Epithelial cell of prostate (primary cell): Measurements from ENCODE around the gene DRD1.
A peak's percentile ranks its signal among the peaks of the same experiment; 100 is the strongest.
"Not testable (repeated sequence)": the region's sequence is repeated elsewhere in the genome, so short reads cannot be mapped to it uniquely, and the experiment has no call there.

Source experiments
- DNase-seq: peaks from one replicate; pipeline ENCODE4 v3.0.0-alpha.2; 2011; ENCODE audit warnings: low read depth, low spot score
- H3K27ac ChIP-seq: fragments of 450-650 bp; 2 replicates; pipeline ENCODE4 v1.5.1; 2017; ENCODE audit warnings: mild to moderate bottlenecking

Gene DRD1

GRCh38 chr5:175438234-175438857, 5.6 kb downstream of the DRD1 start:
- no peak overlapping the region for H3K27ac ChIP-seq
- DNase-seq: no peak

- no peak overlapping the region for H3K27ac ChIP-seq
- DNase-seq: no peak
Measured at GRCh38 chr5:175436359-175436758, 7.6 kb downstream of the DRD1 start.

GRCh38 chr5:175434800-175435199, 9.2 kb downstream of the DRD1 start:
- no peak for DNase-seq
- H3K27ac ChIP-seq: no peak overlapping the region

GRCh38 chr5:175427762-175428161, 16.2 kb downstream of the DRD1 start:
- DNase-seq: no peak
- H3K27ac ChIP-seq: no peak overlapping the region

- not testable (repeated sequence) for H3K27ac ChIP-seq, DNase-seq
Measured at GRCh38 chr5:175424594-175424993, 19.4 kb downstream of the DRD1 start.

GRCh38 chr5:175422058-175422457, 21.9 kb downstream of the DRD1 start:
- H3K27ac ChIP-seq: no peak overlapping the region
- no peak for DNase-seq

- DNase-seq: no peak
Measured at GRCh38 chr5:175420383-175420782, 23.6 kb downstream of the DRD1 start.

GRCh38 chr5:175418251-175418650, 25.7 kb downstream of the DRD1 start:
- DNase-seq: peak; percentile 24
- no peak overlapping the region for H3K27ac ChIP-seq

More at GRCh38 chr5:175420383-175420782, 23.6 kb downstream of the DRD1 start:
- no peak overlapping the region for H3K27ac ChIP-seq

- H3K27ac ChIP-seq: no peak overlapping the region
- DNase-seq: no peak
Measured at GRCh38 chr5:175417384-175417783, 26.6 kb downstream of the DRD1 start.

GRCh38 chr5:175415303-175415702, 28.7 kb downstream of the DRD1 start:
- DNase-seq: no peak
- no peak overlapping the region for H3K27ac ChIP-seq

- H3K27ac ChIP-seq: no peak overlapping the region
- no peak for DNase-seq
Measured at GRCh38 chr5:175410926-175411325, 33.1 kb downstream of the DRD1 start.

GRCh38 chr5:175406300-175406699, 37.7 kb downstream of the DRD1 start:
- no peak overlapping the region for H3K27ac ChIP-seq
- no peak for DNase-seq

GRCh38 chr5:175397590-175398297, 46.2 kb downstream of the DRD1 start:
- not testable (repeated sequence) for DNase-seq, H3K27ac ChIP-seq

GRCh38 chr5:175395430-175395829, 48.6 kb downstream of the DRD1 start:
- not testable (repeated sequence) for H3K27ac ChIP-seq, DNase-seq

- no peak for DNase-seq
- H3K27ac ChIP-seq: no peak overlapping the region
Measured at GRCh38 chr5:175394601-175395000, 49.4 kb downstream of the DRD1 start.

- no peak for DNase-seq
- H3K27ac ChIP-seq: no peak overlapping the region
Measured at GRCh38 chr5:175393897-175394296, 50.1 kb downstream of the DRD1 start.

GRCh38 chr5:175392236-175392635, 51.7 kb downstream of the DRD1 start:
- DNase-seq: no peak
- H3K27ac ChIP-seq: no peak overlapping the region

- H3K27ac ChIP-seq: no peak overlapping the region
- no peak for DNase-seq
Measured at GRCh38 chr5:175390352-175391083, 53.5 kb downstream of the DRD1 start.
